Testis (tissue), 3 donors: ENCODE results near the gene RAB7A. TPM values are rescaled to one million over a fixed set of nuclear protein-coding genes. Genes with fewer than 3 reads are reported as not detected.

Experiments used
- DNase-seq: peaks from one replicate; pipeline ENCODE4 v3.0.0-alpha.2; 2019
- H3K27ac ChIP-seq, 2 donors: fragments of 200-600 bp; sonication (generic); one replicate each; pipeline ENCODE4 v1.5.1; 2019
- H3K27me3 ChIP-seq: fragments of 200-600 bp; sonication (generic); one replicate; pipeline ENCODE4 v1.5.1; 2019
- H3K36me3 ChIP-seq: fragments of 200-600 bp; sonication (generic); one replicate; pipeline ENCODE4 v1.5.1; 2017; ENCODE audit warnings: low read depth; ENCODE audit errors: missing control alignments
- H3K4me1 ChIP-seq: fragments of 200-600 bp; sonication (generic); one replicate; pipeline ENCODE4 v1.5.1; 2019
- H3K4me3 ChIP-seq, 2 donors: fragments of 200-600 bp; sonication (generic); one replicate each; pipeline ENCODE4 v1.5.1; 2017 to 2019
- H3K9me3 ChIP-seq: fragments of 200-600 bp; sonication (generic); one replicate; pipeline ENCODE4 v1.5.1; 2017
- CTCF ChIP-seq, 3 experiments: fragments of 450-650 bp in 2 of 3; fragments of 200-600 bp in 1 of 3; sonication (generic) in 1 of 3; IDR thresholded peaks; one replicate each; pipeline ENCODE4 v1.5.1; 2016 to 2019; ENCODE audit warnings: antibody characterized with exemption in 3 of 3, mild to moderate bottlenecking in 2 of 3, moderate library complexity in 1 of 3
- POLR2A ChIP-seq: fragments of 450-650 bp; IDR thresholded peaks from one replicate; pipeline ENCODE4 v1.6.1; 2017; ENCODE audit warnings: antibody characterized with exemption, mild to moderate bottlenecking, moderate library complexity
- WGBS, 2 donors: methylation state at CpG; one replicate each; pipeline ENCODE4 v1.1.5; 2018; 5-methylcytosine and 5-hydroxymethylcytosine counted together
- intact Hi-C: fragments of 100-400 bp; cut with DNase I; formaldehyde crosslinking; loops from one replicate; pipeline ENCODE4 v1.15.1; 2023; ENCODE audit warnings: low total_unique reads
- polyA plus RNA-seq: library from polyadenylated mRNA; stranded (reverse); fragments of 350-450 nt; fragmentation: Illumina TruSeq; extraction: RNeasy Lipid Tissue Mini Kit (QIAGEN cat#74804); gene quantifications from one replicate; pipeline ENCODE4 v1.2.3, GENCODE V29; 2014; ENCODE audit warnings: low read depth, low replicate concordance; ENCODE audit not compliant: insufficient read depth
- total RNA-seq, 2 donors: library from RNA; depleted of rRNA; stranded (reverse); fragments of >200 nt; gene quantifications; one replicate each; pipeline ENCODE4 v1.2.3, GENCODE V29; 2016

The RAB7A gene
- total and polyA plus RNA-seq, 3 donors from 2014 or later: 148 to 152 (median 150) TPM

- no peak overlapping the region for H3K27ac ChIP-seq
- intact Hi-C loops: no loop called here
- TF ChIP-seq CTCF (IDR thresholded peaks at IDR 0.05) (no peak), POLR2A (no peak)
- H3K36me3 ChIP-seq: no peaks in the 10 kb centered on the region
- no peak overlapping the region for H3K4me3 ChIP-seq
- no peak for DNase-seq
- peaks cover 7% of the 10 kb centered on the region for H3K4me1 ChIP-seq
- 82 to 90% methylated on average over 3 of the region's 3 CpGs for WGBS, 2 donors
- no peaks in the 10 kb centered on the region for H3K27me3 ChIP-seq
- no peaks in the 10 kb centered on the region for H3K9me3 ChIP-seq
Measured at GRCh38 chr3:128683957-128684356, 42.0 kb upstream of the RAB7A start.

GRCh38 chr3:128684986-128685726 is 40.8 kb upstream of the RAB7A start:
- H3K27me3 ChIP-seq: no peaks in the 10 kb centered on the region
- WGBS, 2 donors: 90 to 91% methylated on average over 11 of the region's 11 CpGs
- H3K27ac ChIP-seq: no peak overlapping the region
- TF ChIP-seq CTCF (IDR thresholded peaks at IDR 0.05) (no peak), POLR2A (no peak)
- peaks cover 1% of the 10 kb centered on the region for H3K4me1 ChIP-seq
- no peak for DNase-seq
- H3K36me3 ChIP-seq: no peaks in the 10 kb centered on the region
- no peaks in the 10 kb centered on the region for H3K9me3 ChIP-seq
- H3K4me3 ChIP-seq: no peak overlapping the region
- intact Hi-C loops: no loop called here

- no peak overlapping the region for H3K4me3 ChIP-seq
Measured at GRCh38 chr3:128686465-128686864, 39.5 kb upstream of the RAB7A start.

GRCh38 chr3:128689060-128689459 is 36.9 kb upstream of the RAB7A start:
- DNase-seq: no peak
- TF ChIP-seq POLR2A: no peak
- no peak for TF ChIP-seq CTCF (IDR thresholded peaks at IDR 0.05)

More at GRCh38 chr3:128686465-128686864, 39.5 kb upstream of the RAB7A start:
- no peak for DNase-seq
- Histone ChIP-seq H3K27ac (no peak overlapping the region), H3K36me3 (no peaks in the 10 kb centered on the region), H3K9me3 (no peaks in the 10 kb centered on the region), H3K4me1 (no peaks in the 10 kb centered on the region), H3K27me3 (no peaks in the 10 kb centered on the region)
- intact Hi-C loops: no loop called here
- TF ChIP-seq CTCF (IDR thresholded peaks at IDR 0.05): no peak
- 93 to 96% methylated on average over 8 of the region's 8 CpGs for WGBS, 2 donors

GRCh38 chr3:128693696-128694095 is 32.3 kb upstream of the RAB7A start:
- Histone ChIP-seq H3K27ac (no peak overlapping the region), H3K27me3 (no peaks in the 10 kb centered on the region), H3K9me3 (no peaks in the 10 kb centered on the region), H3K36me3 (no peaks in the 10 kb centered on the region), H3K4me1 (no peaks in the 10 kb centered on the region), H3K4me3 (no peak overlapping the region)
- WGBS, 2 donors: 68 to 81% methylated on average over 2 of the region's 2 CpGs
- intact Hi-C loops: no loop called here
- no peak for DNase-seq
- no peak for TF ChIP-seq POLR2A
- no peak for TF ChIP-seq CTCF (IDR thresholded peaks at IDR 0.05)

More at GRCh38 chr3:128689060-128689459, 36.9 kb upstream of the RAB7A start:
- Histone ChIP-seq H3K4me3 (no peak overlapping the region), H3K4me1 (no peaks in the 10 kb centered on the region), H3K36me3 (no peaks in the 10 kb centered on the region), H3K9me3 (no peaks in the 10 kb centered on the region), H3K27ac (no peak overlapping the region), H3K27me3 (no peaks in the 10 kb centered on the region)
- intact Hi-C loops: no loop called here
- 93 to 96% methylated on average over 5 of the region's 5 CpGs for WGBS, 2 donors
